Mesothelial cell of epicardium (in vitro differentiated cells): Measurements from ENCODE around the gene TARS3. TPM values are rescaled to one million over a fixed set of nuclear protein-coding genes. Genes with fewer than 3 reads are reported as not detected.

ENCODE experiments used
- DNase-seq, 2 experiments: peaks; one replicate each; pipeline ENCODE4 v3.0.0; 2021; ENCODE audit warnings: low spot score in 2 of 2; ENCODE audit not compliant: unreplicated experiment in 2 of 2
- H3K27ac Mint-ChIP-seq: 2 replicates; pipeline ENCODE4 v1.8.0; 2021; ENCODE audit warnings: mixed read lengths
- H3K27me3 Mint-ChIP-seq: 2 replicates; pipeline ENCODE4 v1.8.0; 2021; ENCODE audit warnings: low read depth, mixed read lengths
- H3K36me3 Mint-ChIP-seq: 2 replicates; pipeline ENCODE4 v1.8.0; 2021; ENCODE audit warnings: mixed read lengths
- H3K4me1 Mint-ChIP-seq: 2 replicates; pipeline ENCODE4 v1.8.0; 2021; ENCODE audit warnings: mixed read lengths
- H3K4me3 Mint-ChIP-seq: 2 replicates; pipeline ENCODE4 v1.8.0; 2021; ENCODE audit warnings: mild to moderate bottlenecking, moderate library complexity, mixed read lengths
- H3K9me3 Mint-ChIP-seq: 2 replicates; pipeline ENCODE4 v1.8.0; 2021; ENCODE audit warnings: mixed read lengths
- total RNA-seq: library from RNA; stranded (reverse); gene quantifications from 3 replicates; pipeline ENCODE4 v1.2.1, GENCODE V29; 2021
- TF ChIP-seq, protein P1 (sequence below): fragments of 200-600 bp; sonication (generic); IDR thresholded peaks from one replicate; pipeline ENCODE4 v1.5.0; 2021; ENCODE audit warnings: antibody characterized with exemption; ENCODE audit not compliant: unreplicated experiment

TARS3 gene
- total RNA-seq, 1 donor from 2014 or later, result 22.4 TPM

DNA sequence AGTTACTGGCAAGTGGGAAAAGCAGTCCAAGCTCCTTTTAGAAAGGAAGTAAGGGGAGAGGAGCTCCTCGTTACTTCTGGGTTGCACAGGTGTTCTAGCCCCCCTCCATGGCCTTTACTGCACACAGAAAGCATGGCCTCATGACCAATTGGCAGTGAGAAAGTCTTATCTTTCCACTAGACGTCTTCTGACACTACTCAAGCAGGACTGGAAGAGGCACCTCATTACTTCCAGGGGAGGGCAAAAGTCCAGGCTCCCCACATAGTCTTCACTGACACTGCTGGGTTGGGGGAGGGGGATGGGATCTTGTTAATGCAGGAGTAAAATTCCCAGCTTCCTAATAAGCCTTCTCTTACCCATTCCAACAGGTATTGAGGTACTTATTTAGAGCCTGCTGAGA is 44.5 kb downstream of the TARS3 start:
- Mint-ChIP-seq H3K4me3 (no peak overlapping the region), H3K9me3 (peaks cover 15% of the 10 kb centered on the region), H3K4me1 (no peaks in the 10 kb centered on the region), H3K36me3 (peaks cover 70% of the 10 kb centered on the region), H3K27ac (no peak overlapping the region), H3K27me3 (no peaks in the 10 kb centered on the region)
- TF ChIP-seq, protein P1, sequence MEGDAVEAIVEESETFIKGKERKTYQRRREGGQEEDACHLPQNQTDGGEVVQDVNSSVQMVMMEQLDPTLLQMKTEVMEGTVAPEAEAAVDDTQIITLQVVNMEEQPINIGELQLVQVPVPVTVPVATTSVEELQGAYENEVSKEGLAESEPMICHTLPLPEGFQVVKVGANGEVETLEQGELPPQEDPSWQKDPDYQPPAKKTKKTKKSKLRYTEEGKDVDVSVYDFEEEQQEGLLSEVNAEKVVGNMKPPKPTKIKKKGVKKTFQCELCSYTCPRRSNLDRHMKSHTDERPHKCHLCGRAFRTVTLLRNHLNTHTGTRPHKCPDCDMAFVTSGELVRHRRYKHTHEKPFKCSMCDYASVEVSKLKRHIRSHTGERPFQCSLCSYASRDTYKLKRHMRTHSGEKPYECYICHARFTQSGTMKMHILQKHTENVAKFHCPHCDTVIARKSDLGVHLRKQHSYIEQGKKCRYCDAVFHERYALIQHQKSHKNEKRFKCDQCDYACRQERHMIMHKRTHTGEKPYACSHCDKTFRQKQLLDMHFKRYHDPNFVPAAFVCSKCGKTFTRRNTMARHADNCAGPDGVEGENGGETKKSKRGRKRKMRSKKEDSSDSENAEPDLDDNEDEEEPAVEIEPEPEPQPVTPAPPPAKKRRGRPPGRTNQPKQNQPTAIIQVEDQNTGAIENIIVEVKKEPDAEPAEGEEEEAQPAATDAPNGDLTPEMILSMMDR, result no peak
- DNase-seq, result no peak

DNA sequence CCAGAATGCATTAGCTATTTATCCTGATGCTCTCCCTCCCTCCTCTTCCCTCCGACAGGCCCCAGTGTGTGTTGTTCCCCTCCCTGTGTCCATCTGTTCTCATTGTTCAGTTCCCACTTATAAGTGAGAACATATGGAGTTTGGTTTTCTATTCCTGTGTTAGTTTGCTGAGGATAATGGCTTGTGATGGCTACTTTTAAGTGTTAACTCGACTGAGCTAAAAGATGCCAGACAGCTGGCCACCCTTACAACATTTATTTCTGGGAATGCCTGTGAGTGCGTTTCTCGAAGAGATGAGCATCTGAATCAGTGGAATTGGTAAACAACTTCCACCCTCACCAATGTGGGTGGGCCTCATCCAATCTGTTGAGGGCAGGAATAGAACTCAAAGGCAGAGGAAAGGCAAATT is 47.3 kb downstream of the TARS3 start:
- H3K27ac Mint-ChIP-seq, result no peak overlapping the region

DNA sequence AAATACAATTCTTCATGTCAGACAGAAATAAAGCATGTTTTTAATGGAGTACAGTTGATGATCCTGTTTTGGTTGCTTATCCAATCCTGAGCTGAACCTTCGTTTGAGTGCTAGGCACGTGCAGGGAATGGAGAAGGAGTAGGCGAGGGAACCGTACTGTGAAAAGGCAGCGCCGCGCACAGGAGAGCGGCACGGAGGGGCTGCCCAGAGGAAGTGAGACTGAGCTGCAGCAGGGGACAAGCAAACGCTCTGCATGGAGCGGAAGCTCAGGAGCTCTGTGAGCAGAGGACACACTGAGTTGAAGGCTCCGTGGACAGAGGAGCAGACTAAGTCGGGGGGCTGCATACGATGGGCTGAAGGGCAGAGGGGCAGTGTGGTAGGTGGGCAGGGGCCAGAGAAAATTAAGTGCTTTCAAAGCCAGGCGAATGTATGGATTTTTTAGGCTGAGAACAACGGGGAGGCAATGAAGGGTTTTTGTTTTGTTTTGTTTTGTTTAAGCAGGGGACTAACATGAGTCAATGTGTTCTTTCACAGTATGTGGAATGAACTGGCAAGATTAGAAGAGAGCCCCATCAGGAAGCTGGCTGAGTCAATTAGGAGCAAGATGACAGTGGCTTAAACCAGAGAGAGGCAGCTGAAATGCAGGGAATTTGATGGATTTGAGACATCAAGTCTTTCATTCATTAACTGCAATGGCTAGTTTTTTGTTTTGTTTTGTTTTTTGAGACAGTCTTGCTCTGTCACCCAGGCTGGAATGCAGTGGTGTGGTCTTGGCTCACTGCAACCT is 48.3 kb downstream of the TARS3 start:
- H3K36me3 Mint-ChIP-seq, result peaks cover 64% of the 10 kb centered on the region
- H3K4me1 Mint-ChIP-seq, result no peaks in the 10 kb centered on the region
- no peak overlapping the region for H3K27ac Mint-ChIP-seq
- H3K27me3 Mint-ChIP-seq, result no peaks in the 10 kb centered on the region
- TF ChIP-seq, protein P1, result no peak
- no peak for DNase-seq
- no peak overlapping the region for H3K4me3 Mint-ChIP-seq
- H3K9me3 Mint-ChIP-seq, result peaks cover 15% of the 10 kb centered on the region

More for the DNA sequence above, 47.3 kb downstream of the TARS3 start:
- Mint-ChIP-seq H3K4me3 (no peak overlapping the region), H3K9me3 (peaks cover 15% of the 10 kb centered on the region), H3K4me1 (no peaks in the 10 kb centered on the region), H3K36me3 (peaks cover 65% of the 10 kb centered on the region), H3K27me3 (no peaks in the 10 kb centered on the region)
- TF ChIP-seq, protein P1, result no peak
- no peak for DNase-seq

DNA sequence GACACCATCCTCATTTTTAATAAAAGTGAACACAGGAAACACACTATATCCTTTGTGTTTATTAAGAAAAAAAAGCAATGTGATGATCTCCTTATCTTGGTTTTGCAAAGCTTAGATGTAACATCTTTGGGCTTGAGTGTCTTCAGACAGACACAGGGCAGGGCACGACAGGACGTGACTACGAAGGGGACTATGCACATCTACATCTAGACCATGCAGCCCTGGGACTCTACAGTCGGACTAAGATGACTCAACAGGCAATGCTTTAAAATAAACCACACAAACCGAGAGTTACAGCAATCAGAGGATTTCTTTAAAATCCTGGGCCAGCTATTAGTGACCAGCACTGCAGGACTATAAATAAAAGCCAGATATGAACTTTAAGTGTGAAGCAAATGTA is 49.3 kb downstream of the TARS3 start:
- no peak for DNase-seq

DNA sequence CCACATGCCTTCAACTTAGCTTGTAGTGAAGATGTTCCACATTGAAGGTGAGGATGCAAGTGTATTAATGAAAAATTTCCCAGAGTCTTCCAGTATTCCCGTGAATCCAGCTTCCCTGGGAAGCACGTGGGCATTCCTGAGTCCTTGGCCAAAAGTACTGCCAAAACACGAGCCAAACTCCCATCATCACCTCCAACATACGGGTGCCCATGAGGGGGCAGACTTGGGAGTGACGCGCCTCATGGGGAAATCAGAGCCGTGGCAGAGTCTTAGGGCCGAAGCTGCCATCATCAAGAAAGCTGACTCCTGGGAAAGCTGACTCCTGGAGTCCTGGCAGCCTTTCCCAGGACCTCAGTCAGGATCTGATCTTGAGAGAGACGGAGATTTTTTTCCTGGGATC is 52.0 kb downstream of the TARS3 start:
- Mint-ChIP-seq H3K4me1 (no peaks in the 10 kb centered on the region), H3K9me3 (peaks cover 6% of the 10 kb centered on the region), H3K27ac (no peak overlapping the region), H3K36me3 (peaks cover 65% of the 10 kb centered on the region), H3K27me3 (no peaks in the 10 kb centered on the region), H3K4me3 (no peak overlapping the region)
- no peak for DNase-seq
- TF ChIP-seq, protein P1, result no peak

More for the DNA sequence above, 49.3 kb downstream of the TARS3 start:
- Mint-ChIP-seq H3K4me3 (no peak overlapping the region), H3K36me3 (peaks cover 65% of the 10 kb centered on the region), H3K9me3 (peaks cover 15% of the 10 kb centered on the region), H3K27me3 (no peaks in the 10 kb centered on the region), H3K27ac (no peak overlapping the region), H3K4me1 (no peaks in the 10 kb centered on the region)
- TF ChIP-seq, protein P1, result no peak
